Mucosa of descending colon (tissue), 3 donors: Measurements from ENCODE around the gene MMP14. TPM values are rescaled to one million over a fixed set of nuclear protein-coding genes. Genes with fewer than 3 reads are reported as not detected.
"Not testable (repeated sequence)": the region's sequence is repeated elsewhere in the genome, so short reads cannot be mapped to it uniquely, and the experiment has no call there.

Experiments used
- ATAC-seq: fragments of 200-7000 bp; cut with Tn5 transposase; one replicate; pipeline ENCODE4 v1.9.1; 2020; ENCODE audit warnings: mild to moderate bottlenecking, moderate library complexity
- DNase-seq, 3 donors: peaks; one replicate each; pipeline ENCODE4 v3.0.0-alpha.2; 2020
- H3K36me3 ChIP-seq: fragments of 200-600 bp; one replicate; pipeline ENCODE4 v1.8.0; 2021; ENCODE audit warnings: low read depth, mild to moderate bottlenecking
- H3K4me1 ChIP-seq: fragments of 200-600 bp; one replicate; pipeline ENCODE4 v1.8.0; 2021; ENCODE audit warnings: low read depth, mild to moderate bottlenecking
- H3K4me3 ChIP-seq: fragments of 200-600 bp; one replicate; pipeline ENCODE4 v1.8.0; 2021; ENCODE audit warnings: mild to moderate bottlenecking
- H3K9me3 ChIP-seq: fragments of 200-600 bp; one replicate; pipeline ENCODE4 v1.8.0; 2021; ENCODE audit warnings: mild to moderate bottlenecking
- intact Hi-C, 2 donors: fragments of 100-400 bp; cut with DNase I in 1 of 2; cut with micrococcal nuclease in 1 of 2; formaldehyde crosslinking; loops; one replicate each; pipeline versions ENCODE4 v1.11.0 to v1.11.1; 2022; cut with DNase I, micrococcal nuclease
- total RNA-seq, 3 donors: library from RNA; stranded (reverse); fragmentation: NEBNext Ultra II Directional in 2 of 3; extraction: Animal tissue kit (Norgen Biotek cat#: 25700) in 2 of 3; gene quantifications; one replicate each; pipeline versions ENCODE4 v1.2.1 to v1.2.4, GENCODE V29; 2021 to 2023
- TF ChIP-seq, protein P1 (sequence below): fragments of 200-600 bp; IDR thresholded peaks from one replicate; pipeline ENCODE4 v1.8.0; 2022; ENCODE audit warnings: antibody characterized with exemption, mild to moderate bottlenecking
- donor health status: DM: no; HTN: no; CAD: no; lungs with moderate emphysema.
- donor health status: DM: no; HTN: no; CAD: no.
- donor health status: DM: no; HTN: yes; CAD: no.

MMP14 gene
- total RNA-seq, 3 donors from 2014 or later: 48.1 to 161 (median 104) TPM

DNA sequence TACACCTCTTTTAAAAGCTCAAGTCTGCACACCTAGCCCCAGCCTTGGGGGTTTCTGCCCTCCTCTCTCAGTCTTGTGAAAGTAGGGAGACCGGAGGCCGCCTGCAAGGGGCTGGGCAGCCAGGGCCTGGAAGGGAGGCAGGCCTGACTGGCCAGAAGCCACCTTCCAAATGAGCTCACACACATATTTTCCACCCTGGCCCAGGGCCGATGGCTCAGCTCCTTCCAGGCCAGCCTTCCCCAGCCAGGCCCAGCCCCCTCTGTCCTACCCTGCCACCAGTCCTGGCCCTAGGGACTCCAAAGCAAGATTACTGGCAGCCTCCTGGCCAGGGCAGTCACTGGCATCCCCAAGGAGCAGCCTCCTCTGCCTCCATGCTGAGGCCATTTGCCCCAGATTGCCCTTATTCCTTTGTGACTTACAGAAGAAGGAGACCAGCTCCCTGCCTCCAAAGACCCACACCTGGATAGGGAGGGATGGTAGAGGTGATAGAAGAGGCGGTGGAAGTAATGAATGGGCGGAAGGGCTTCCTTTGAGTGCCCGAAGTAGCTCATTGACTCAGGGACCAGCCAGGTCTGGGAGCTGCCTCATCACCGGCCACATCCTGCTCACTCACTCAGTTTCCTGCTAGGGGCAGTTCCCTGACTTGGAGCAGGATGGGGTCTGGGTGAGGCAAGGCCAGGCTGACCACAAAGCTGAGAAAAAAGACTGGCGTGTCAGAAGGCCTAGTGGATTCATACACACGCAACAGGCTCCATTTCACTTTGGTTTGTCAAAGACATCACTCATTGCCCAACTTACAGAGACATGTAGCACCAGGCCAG is 14.8 kb downstream of the MMP14 start:
- no peak for ATAC-seq
- H3K9me3 ChIP-seq: no peaks in the 10 kb centered on the region
- H3K4me3 ChIP-seq: no peak overlapping the region
- H3K36me3 ChIP-seq: no peaks in the 10 kb centered on the region
- intact Hi-C loops: no loop called here
- peaks cover 10% of the 10 kb centered on the region for H3K4me1 ChIP-seq
- peak; percentile 65 to 78 (median 73) for DNase-seq
- TF ChIP-seq, protein P1, sequence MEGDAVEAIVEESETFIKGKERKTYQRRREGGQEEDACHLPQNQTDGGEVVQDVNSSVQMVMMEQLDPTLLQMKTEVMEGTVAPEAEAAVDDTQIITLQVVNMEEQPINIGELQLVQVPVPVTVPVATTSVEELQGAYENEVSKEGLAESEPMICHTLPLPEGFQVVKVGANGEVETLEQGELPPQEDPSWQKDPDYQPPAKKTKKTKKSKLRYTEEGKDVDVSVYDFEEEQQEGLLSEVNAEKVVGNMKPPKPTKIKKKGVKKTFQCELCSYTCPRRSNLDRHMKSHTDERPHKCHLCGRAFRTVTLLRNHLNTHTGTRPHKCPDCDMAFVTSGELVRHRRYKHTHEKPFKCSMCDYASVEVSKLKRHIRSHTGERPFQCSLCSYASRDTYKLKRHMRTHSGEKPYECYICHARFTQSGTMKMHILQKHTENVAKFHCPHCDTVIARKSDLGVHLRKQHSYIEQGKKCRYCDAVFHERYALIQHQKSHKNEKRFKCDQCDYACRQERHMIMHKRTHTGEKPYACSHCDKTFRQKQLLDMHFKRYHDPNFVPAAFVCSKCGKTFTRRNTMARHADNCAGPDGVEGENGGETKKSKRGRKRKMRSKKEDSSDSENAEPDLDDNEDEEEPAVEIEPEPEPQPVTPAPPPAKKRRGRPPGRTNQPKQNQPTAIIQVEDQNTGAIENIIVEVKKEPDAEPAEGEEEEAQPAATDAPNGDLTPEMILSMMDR: no peak

DNA sequence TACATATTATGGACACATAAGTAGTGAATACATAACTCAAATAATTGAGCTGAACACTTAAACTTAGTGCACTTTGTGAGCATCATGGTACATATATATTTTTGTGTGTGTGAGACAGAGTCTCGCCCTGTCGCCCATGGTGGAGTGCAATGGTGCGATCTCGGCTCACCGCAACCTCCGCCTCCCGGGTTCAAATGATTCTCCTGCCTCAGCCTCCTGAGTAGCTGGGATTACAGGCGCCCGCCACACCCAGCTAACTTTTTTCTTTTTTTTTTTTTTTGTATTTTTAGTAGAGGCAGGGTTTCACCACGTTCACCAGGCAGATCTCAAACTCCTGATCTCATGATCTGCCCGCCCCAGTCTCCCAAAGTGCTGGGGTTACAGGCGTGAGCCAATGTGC is 15.8 kb downstream of the MMP14 start:
- intact Hi-C loops, ATAC-seq, DNase-seq, H3K4me3 ChIP-seq, H3K4me1 ChIP-seq, H3K36me3 ChIP-seq, H3K9me3 ChIP-seq: not testable (repeated sequence)

DNA sequence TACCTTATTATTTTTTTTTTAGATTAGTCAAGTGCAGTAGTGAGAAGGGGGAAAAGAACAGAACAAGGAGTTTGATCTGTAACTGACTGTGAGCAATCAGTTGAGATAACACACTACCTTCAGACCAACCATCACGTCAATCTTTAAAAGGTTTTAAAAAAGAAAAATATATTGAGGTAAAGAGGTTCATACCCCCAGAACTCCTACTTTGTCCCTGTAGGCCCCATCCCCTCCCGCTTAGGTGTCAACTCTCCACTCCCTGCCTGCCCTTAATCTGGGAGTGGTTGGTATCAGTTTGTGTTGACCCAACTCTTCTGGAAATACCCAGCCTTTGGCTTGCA is 16.2 kb downstream of the MMP14 start:
- peak in 1 of 3 donors; percentile 73 for DNase-seq
- no peaks in the 10 kb centered on the region for H3K36me3 ChIP-seq
- ATAC-seq: no peak
- intact Hi-C loops: no loop called here
- peaks cover 5% of the 10 kb centered on the region for H3K4me1 ChIP-seq
- H3K9me3 ChIP-seq: no peaks in the 10 kb centered on the region
- TF ChIP-seq, protein P1: no peak
- no peak overlapping the region for H3K4me3 ChIP-seq

DNA sequence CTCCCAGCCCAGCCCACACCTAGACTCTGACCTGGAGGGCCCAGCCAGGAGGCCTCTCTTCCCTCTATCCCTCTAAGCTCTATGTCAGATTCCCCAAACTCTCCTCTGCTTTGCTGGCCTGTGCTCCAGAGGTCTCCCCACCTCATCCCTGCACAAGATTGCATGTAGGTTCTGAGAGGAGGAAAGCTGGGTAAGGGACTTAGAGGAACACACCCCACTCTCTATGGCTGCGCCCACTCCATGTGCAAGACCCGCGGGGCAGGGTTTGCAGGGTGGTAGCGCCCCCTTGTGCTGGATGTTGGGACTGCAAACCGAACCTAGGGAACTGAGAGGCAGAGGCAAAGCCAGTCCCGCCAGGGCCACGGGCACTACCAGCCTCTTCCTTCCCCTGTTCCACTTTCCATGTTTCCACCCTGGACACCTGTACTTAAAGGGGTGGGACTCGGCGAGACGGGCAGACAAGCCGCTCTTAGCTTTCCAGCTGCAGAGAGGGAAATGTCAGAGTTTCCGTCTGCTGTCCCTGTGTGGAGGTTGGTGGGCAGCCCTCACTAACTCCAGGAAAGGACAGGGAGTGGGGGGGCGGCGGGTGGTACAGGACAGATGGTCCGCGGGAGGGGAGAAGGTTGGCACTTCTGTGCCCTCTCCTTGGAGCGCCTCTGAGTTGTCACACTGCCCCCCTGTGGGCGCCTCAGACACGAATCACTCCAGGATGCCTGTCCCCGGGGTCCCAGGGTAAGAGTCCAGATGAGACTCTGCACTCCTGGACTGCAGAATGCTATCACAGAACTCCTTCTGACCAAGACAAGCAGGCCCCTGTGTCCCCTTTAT is 16.8 kb downstream of the MMP14 start:
- TF ChIP-seq, protein P1: peak; percentile 75
- ATAC-seq (peak; percentile 91), DNase-seq (peak; percentile 91 to 98 (median 97))
- Histone ChIP-seq H3K4me1 (peaks cover 5% of the 10 kb centered on the region), H3K4me3 (no peak overlapping the region), H3K36me3 (no peaks in the 10 kb centered on the region), H3K9me3 (no peaks in the 10 kb centered on the region)
- intact Hi-C loops: no loop called here

DNA sequence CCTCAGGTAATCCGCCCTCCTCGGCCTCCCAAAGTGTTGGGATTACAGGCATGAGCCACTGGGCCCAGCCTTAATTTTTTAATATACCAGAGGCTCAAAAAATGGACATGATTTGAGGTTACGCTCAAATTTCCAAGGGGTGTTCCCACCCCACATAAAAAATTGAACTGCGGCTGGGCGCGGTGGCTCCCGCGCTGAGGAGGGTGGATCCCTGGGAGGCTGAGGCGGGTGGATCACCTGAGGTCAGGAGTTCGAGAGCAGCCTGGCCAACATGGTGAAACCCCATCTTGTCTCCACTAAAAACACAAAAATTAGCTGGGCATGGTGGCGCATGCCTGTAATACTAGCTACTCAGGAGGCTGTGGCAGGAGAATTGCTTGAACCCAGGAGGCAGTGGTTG is 17.9 kb downstream of the MMP14 start:
- H3K36me3 ChIP-seq, intact Hi-C loops, H3K4me1 ChIP-seq, H3K4me3 ChIP-seq, ATAC-seq, H3K9me3 ChIP-seq: not testable (repeated sequence)
- DNase-seq: peak in 1 of 3 donors; percentile 27

DNA sequence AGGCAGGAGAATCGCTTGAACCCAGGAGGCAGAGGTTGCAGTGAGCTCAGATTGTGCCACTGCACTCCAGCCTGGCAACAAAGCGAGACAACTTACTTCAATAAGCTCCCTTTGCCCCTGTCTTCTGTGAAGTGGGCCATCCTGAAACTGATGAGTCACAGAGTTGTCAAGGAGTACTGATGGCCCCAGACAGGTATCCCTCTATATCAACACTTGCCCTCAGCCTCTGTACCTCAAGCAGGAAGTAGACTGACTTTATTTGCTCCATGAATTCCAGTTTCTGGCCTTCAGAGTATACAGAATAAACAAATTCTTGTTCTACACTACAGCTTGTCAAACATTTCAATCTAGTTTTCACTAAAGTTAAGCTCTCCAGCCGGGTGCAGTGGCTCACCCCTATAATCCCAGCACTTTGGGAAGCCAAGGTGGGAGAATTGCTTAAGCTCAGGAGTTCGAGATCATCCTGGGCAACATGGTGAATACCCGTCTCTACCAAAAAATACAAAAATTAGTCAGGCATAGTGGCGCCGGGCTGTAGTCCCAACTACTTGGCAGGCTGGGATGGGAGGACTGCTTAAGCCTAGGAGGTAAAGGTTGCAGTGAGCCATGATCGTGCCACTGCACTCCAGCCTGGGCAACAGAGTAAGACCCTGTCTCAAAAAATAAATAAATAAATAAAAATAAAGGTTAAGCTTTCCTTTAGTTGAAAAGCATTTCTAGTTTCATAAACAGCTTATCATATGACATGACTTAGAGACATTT is 18.8 kb downstream of the MMP14 start:
- no peaks in the 10 kb centered on the region for H3K9me3 ChIP-seq
- TF ChIP-seq, protein P1: no peak
- no peaks in the 10 kb centered on the region for H3K36me3 ChIP-seq
- intact Hi-C loops: no loop called here
- H3K4me3 ChIP-seq: no peak overlapping the region
- peaks cover 5% of the 10 kb centered on the region for H3K4me1 ChIP-seq
- DNase-seq: peak in 1 of 3 donors; percentile 10
- no peak for ATAC-seq
